Measurements from ENCODE around the gene TRIM47.
A peak's percentile ranks its signal among the peaks of the same experiment; 100 is the strongest.

- TF ChIP-seq CTCF (IDR thresholded peaks at IDR 0.05): no peak
- no peak for TF ChIP-seq POLR2A (IDR thresholded peaks at IDR 0.05)
- TF ChIP-seq EP300 (IDR thresholded peaks at IDR 0.05): peak in 1 of 2 donors; percentile 15
Measured at GRCh38 chr17:75850928-75851692, 27.3 kb downstream of the TRIM47 start.

Data from tibial nerve (tissue), 4 donors.